ENCODE measurements around the gene TTC23L.
A peak's percentile ranks its signal among the peaks of the same experiment; 100 is the strongest.

Gene TTC23L

GRCh38 chr5:34923694-34924461 is 84.9 kb downstream of the TTC23L start:
- no peak for TF ChIP-seq CTCF (IDR thresholded peaks at IDR 0.05; ENCODE audit: unreplicated experiment in 3 of 3)
- H3K4me1 Mint-ChIP-seq = peaks cover 1% of the 10 kb centered on the region
- H3K27me3 Mint-ChIP-seq (ENCODE audit: low read depth) = no peaks in the 10 kb centered on the region
- H3K4me3 Mint-ChIP-seq = no peak overlapping the region
- no peak overlapping the region for H3K27ac Mint-ChIP-seq
- peaks cover 51% of the 10 kb centered on the region for H3K36me3 Mint-ChIP-seq (ENCODE audit: low read depth)
- H3K9me3 Mint-ChIP-seq = no peaks in the 10 kb centered on the region

- H3K36me3 Mint-ChIP-seq (ENCODE audit: low read depth) = peaks cover 51% of the 10 kb centered on the region
- no peak for TF ChIP-seq CTCF (IDR thresholded peaks at IDR 0.05; ENCODE audit: unreplicated experiment in 3 of 3)
- H3K27me3 Mint-ChIP-seq (ENCODE audit: low read depth) = no peaks in the 10 kb centered on the region
- no peak overlapping the region for H3K27ac Mint-ChIP-seq
- H3K4me3 Mint-ChIP-seq = no peak overlapping the region
- H3K9me3 Mint-ChIP-seq = no peaks in the 10 kb centered on the region
- H3K4me1 Mint-ChIP-seq = peaks cover 5% of the 10 kb centered on the region
These were observed 85.5 kb downstream of the TTC23L start for GRCh38 chr5:34924462-34924765.

GRCh38 chr5:34926318-34926888 is 87.4 kb downstream of the TTC23L start:
- Mint-ChIP-seq H3K36me3 (ENCODE audit: low read depth) (peaks cover 40% of the 10 kb centered on the region), H3K4me1 (peaks cover 15% of the 10 kb centered on the region), H3K27ac (no peak overlapping the region), H3K9me3 (no peaks in the 10 kb centered on the region), H3K4me3 (no peak overlapping the region), H3K27me3 (ENCODE audit: low read depth) (no peaks in the 10 kb centered on the region)
- TF ChIP-seq CTCF (IDR thresholded peaks at IDR 0.05; ENCODE audit: unreplicated experiment in 3 of 3) = no peak

GRCh38 chr5:34927785-34928184 is 88.8 kb downstream of the TTC23L start:
- Mint-ChIP-seq H3K9me3 (no peaks in the 10 kb centered on the region), H3K36me3 (ENCODE audit: low read depth) (peaks cover 39% of the 10 kb centered on the region), H3K27me3 (ENCODE audit: low read depth) (no peaks in the 10 kb centered on the region), H3K27ac (no peak overlapping the region), H3K4me3 (peak overlapping the region in 2 of 3 experiments; percentile 38 to 43), H3K4me1 (peaks cover 19% of the 10 kb centered on the region)
- no peak for TF ChIP-seq CTCF (IDR thresholded peaks at IDR 0.05; ENCODE audit: unreplicated experiment in 3 of 3)

- TF ChIP-seq CTCF (IDR thresholded peaks at IDR 0.05; ENCODE audit: unreplicated experiment in 3 of 3) = no peak
- Mint-ChIP-seq H3K4me3 (peak overlapping the region; percentile 17 to 90 (median 57)), H3K27ac (no peak overlapping the region), H3K36me3 (ENCODE audit: low read depth) (peaks cover 37% of the 10 kb centered on the region), H3K4me1 (peaks cover 19% of the 10 kb centered on the region), H3K9me3 (no peaks in the 10 kb centered on the region), H3K27me3 (ENCODE audit: low read depth) (no peaks in the 10 kb centered on the region)
These were observed 89.3 kb downstream of the TTC23L start for GRCh38 chr5:34928267-34928666.

Data from nephron (organoid).